Subcutaneous adipose tissue (tissue), 4 donors: Measurements from ENCODE around the gene C1QTNF2. TPM values are rescaled to one million over a fixed set of nuclear protein-coding genes. Genes with fewer than 3 reads are reported as not detected.

Experiments
- CTCF ChIP-seq: fragments of 450-650 bp; IDR thresholded peaks from one replicate; pipeline ENCODE4 v1.5.1; 2016; ENCODE audit warnings: low read depth, mild to moderate bottlenecking, control low read depth, antibody characterized with exemption, moderate library complexity
- total RNA-seq, 4 donors: library from RNA; depleted of rRNA; stranded (reverse); fragments of >200 nt; gene quantifications; one replicate each; pipeline ENCODE4 v1.1.0, GENCODE V29; 2016

Gene C1QTNF2
- total RNA-seq, 4 donors from 2014 or later = 0.57 to 1.5 (median 0.91) TPM

- no peak for TF ChIP-seq CTCF
Observed at GRCh38 chr5:160361624-160362228, 8.7 kb downstream of the C1QTNF2 start.

GRCh38 chr5:160360310-160360709 lies 10.1 kb downstream of the C1QTNF2 start:
- no peak for TF ChIP-seq CTCF

GRCh38 chr5:160359816-160360215 lies 10.6 kb downstream of the C1QTNF2 start:
- no peak for TF ChIP-seq CTCF

GRCh38 chr5:160359242-160359641 lies 11.2 kb downstream of the C1QTNF2 start:
- no peak for TF ChIP-seq CTCF

GRCh38 chr5:160357861-160358411 lies 12.5 kb downstream of the C1QTNF2 start:
- no peak for TF ChIP-seq CTCF

- no peak for TF ChIP-seq CTCF
Observed at GRCh38 chr5:160357394-160357793, 13.0 kb downstream of the C1QTNF2 start.

- no peak for TF ChIP-seq CTCF
Observed at GRCh38 chr5:160356550-160357347, 13.7 kb downstream of the C1QTNF2 start.
